H1 (cell line): ENCODE data around the gene KCNMA1. TPM values are rescaled to one million over a fixed set of nuclear protein-coding genes. Genes with fewer than 3 reads are reported as not detected.

Experiments used
- CTCF ChIA-PET: fragments of 300-600 bp; sonication (Branson Sonifier 250); formaldehyde crosslinking; loops from one replicate; lab custom pipeline; 2021; ENCODE audit not compliant: partially characterized antibody; lab: Charles Lee
- POLR2A ChIA-PET: fragments of 300-600 bp; sonication (Branson Sonifier 250); formaldehyde crosslinking; loops from one replicate; lab custom pipeline; 2021; ENCODE audit warnings: inconsistent platforms; ENCODE audit not compliant: partially characterized antibody; lab: Charles Lee
- DNase-seq, 2 experiments: peaks; one replicate each; pipeline versions ENCODE4 v3.0.0 to v3.0.0-alpha.2; 2010 to 2022; ENCODE audit warnings: low spot score in 2 of 2, low read depth in 1 of 2, mixed read lengths in 1 of 2
- FAIRE-seq: peaks from 2 replicates; lab custom pipeline; 2011; peaks lifted over from hg19 to GRCh38; lab: Jason Lieb, UNC
- H2AFZ ChIP-seq: 2 replicates; pipeline ENCODE4 v1.8.1; 2012; ENCODE audit warnings: low read length, inconsistent platforms
- H2AK5ac ChIP-seq: 2 replicates; pipeline ENCODE4 v1.6.1; 2013; ENCODE audit warnings: low read depth, low read length
- H2BK120ac ChIP-seq: replicated peaks from 2 replicates; pipeline ENCODE3; 2013; ENCODE audit warnings: low read depth, low read length, inconsistent platforms
- H2BK12ac ChIP-seq: 2 replicates; pipeline ENCODE4 v1.6.1; 2013; ENCODE audit warnings: low read depth, low read length
- H2BK15ac ChIP-seq: 2 replicates; pipeline ENCODE4 v1.6.1; 2013; ENCODE audit warnings: low read length
- H2BK20ac ChIP-seq: 2 replicates; pipeline ENCODE4 v1.6.1; 2013; ENCODE audit warnings: low read length
- H2BK5ac ChIP-seq: 2 replicates; pipeline ENCODE4 v1.6.1; 2013; ENCODE audit warnings: low read depth, low read length
- H3K14ac ChIP-seq: 2 replicates; pipeline ENCODE4 v1.6.1; 2013; ENCODE audit warnings: inconsistent platforms; ENCODE audit not compliant: insufficient read length
- H3K18ac ChIP-seq: 2 replicates; pipeline ENCODE4 v1.6.1; 2013; ENCODE audit warnings: low read length; ENCODE audit errors: extremely low read depth
- H3K23ac ChIP-seq: 2 replicates; pipeline ENCODE4 v1.6.1; 2013; ENCODE audit warnings: inconsistent platforms; ENCODE audit not compliant: insufficient read length
- H3K23me2 ChIP-seq: 2 replicates; pipeline ENCODE4 v1.6.1; 2013; ENCODE audit warnings: low read depth, low read length
- H3K27ac ChIP-seq: 2 replicates; pipeline ENCODE4 v1.6.1; 2011; ENCODE audit warnings: low read depth, low read length, inconsistent platforms
- H3K27me3 ChIP-seq, 4 experiments: replicated peaks in 1 of 4; 1 replicate in 1 of 4; 2 replicates in 3 of 4; pipeline versions ENCODE4 v1.6.1 to v1.8.1; 2011 to 2013; ENCODE audit warnings: low read length in 3 of 4, mild to moderate bottlenecking in 3 of 4, inconsistent platforms in 2 of 4, mixed read lengths in 2 of 4, moderate library complexity in 1 of 4; ENCODE audit not compliant: control insufficient read depth in 3 of 4, insufficient read depth in 3 of 4; ENCODE audit errors: extremely low read depth in 1 of 4
- H3K36me3 ChIP-seq, 4 experiments: 2 replicates each; pipeline versions ENCODE4 v1.6.1 to v1.8.1; 2011 to 2013; ENCODE audit warnings: mild to moderate bottlenecking in 4 of 4, low read length in 3 of 4, moderate library complexity in 2 of 4, control low read depth in 1 of 4, inconsistent platforms in 1 of 4; ENCODE audit not compliant: insufficient read depth in 4 of 4, control insufficient read depth in 2 of 4
- H3K4ac ChIP-seq: replicated peaks from 2 replicates; pipeline ENCODE3; 2013; ENCODE audit warnings: low read length, low read depth, mixed read lengths, inconsistent platforms; ENCODE audit not compliant: insufficient read length
- H3K4me1 ChIP-seq, 4 experiments: replicated peaks in 1 of 4; 1 replicate in 1 of 4; 2 replicates in 3 of 4; pipeline versions ENCODE4 v1.6.1 to v1.8.1; 2011 to 2013; ENCODE audit warnings: low read length in 3 of 4, inconsistent platforms in 2 of 4, mixed read lengths in 1 of 4; ENCODE audit not compliant: insufficient read depth in 4 of 4, control insufficient read depth in 3 of 4
- H3K4me2 ChIP-seq, 2 experiments: 2 replicates each; pipeline versions ENCODE4 v1.6.1 to v1.8.1; 2011 to 2013; ENCODE audit warnings: low read depth in 2 of 2, low read length in 2 of 2, control low read depth in 1 of 2, inconsistent platforms in 1 of 2, mild to moderate bottlenecking in 1 of 2; ENCODE audit not compliant: insufficient read depth in 1 of 2
- H3K4me3 ChIP-seq, 4 experiments: fragments of 200-600, 300-600 bp in 1 of 4; sonication (generic), shearing (Covaris generic), sonication (Bioruptor Twin) in 1 of 4; 2 replicates each; pipeline versions ENCODE4 v1.5.1 to v1.8.1; 2011 to 2016; ENCODE audit warnings: low read length in 4 of 4, low read depth in 3 of 4, control low read depth in 2 of 4, inconsistent platforms in 2 of 4, mild to moderate bottlenecking in 2 of 4, mixed read lengths in 1 of 4, moderate library complexity in 1 of 4; ENCODE audit not compliant: insufficient read depth in 2 of 4; ENCODE audit errors: extremely low read depth in 1 of 4
- H3K56ac ChIP-seq: replicated peaks from 2 replicates; pipeline ENCODE3; 2013; ENCODE audit warnings: low read depth, mild to moderate bottlenecking, mixed read lengths, low read length, inconsistent platforms; ENCODE audit not compliant: insufficient read length
- H3K79me1 ChIP-seq: 2 replicates; pipeline ENCODE4 v1.6.1; 2013; ENCODE audit warnings: low read depth, low read length, control low read depth
- H3K79me2 ChIP-seq, 2 experiments: 2 replicates each; pipeline versions ENCODE4 v1.6.1 to v1.8.1; 2012 to 2013; ENCODE audit warnings: low read length in 2 of 2, mild to moderate bottlenecking in 2 of 2, inconsistent platforms in 1 of 2; ENCODE audit not compliant: insufficient read depth in 2 of 2, control insufficient read depth in 1 of 2
- H3K9ac ChIP-seq, 4 experiments: replicated peaks in 1 of 4; 1 replicate in 1 of 4; 2 replicates in 3 of 4; pipeline versions ENCODE4 v1.6.1 to v1.8.1; 2011 to 2013; ENCODE audit warnings: low read depth in 3 of 4, low read length in 3 of 4, control low read depth in 2 of 4, mild to moderate bottlenecking in 2 of 4, moderate library complexity in 2 of 4, inconsistent platforms in 1 of 4; ENCODE audit errors: extremely low read depth in 1 of 4
- H3K9me3 ChIP-seq, 2 experiments: 2 replicates each; pipeline versions ENCODE4 v1.6.1 to v1.8.1; 2012 to 2013; ENCODE audit warnings: mild to moderate bottlenecking in 2 of 2, moderate library complexity in 2 of 2, control low read depth in 1 of 2, inconsistent platforms in 1 of 2, low read depth in 1 of 2, low read length in 1 of 2, mixed read lengths in 1 of 2; ENCODE audit not compliant: insufficient read depth in 2 of 2
- H4K20me1 ChIP-seq, 2 experiments: replicated peaks in 1 of 2; 2 replicates each; pipeline versions ENCODE3 to v1.8.1; 2011 to 2013; ENCODE audit warnings: inconsistent platforms in 2 of 2, low read length in 2 of 2, mild to moderate bottlenecking in 1 of 2; ENCODE audit not compliant: insufficient read depth in 2 of 2, control insufficient read depth in 1 of 2
- H4K5ac ChIP-seq: 2 replicates; pipeline ENCODE4 v1.6.1; 2013; ENCODE audit warnings: low read length, low read depth, mixed read lengths, inconsistent platforms; ENCODE audit not compliant: insufficient read length
- H4K8ac ChIP-seq: 2 replicates; pipeline ENCODE4 v1.8.0; 2013; ENCODE audit warnings: mild to moderate bottlenecking, moderate library complexity, low read length, inconsistent platforms; ENCODE audit not compliant: insufficient read depth; ENCODE audit errors: extremely low read depth
- H4K91ac ChIP-seq: replicated peaks from 2 replicates; pipeline ENCODE3; 2013; ENCODE audit warnings: low read length, mixed read lengths, inconsistent platforms; ENCODE audit not compliant: insufficient read length
- ASH2L ChIP-seq: fragments of 200-600, 300-600 bp; sonication (generic); IDR thresholded peaks from one replicate; pipeline ENCODE4 v1.7.1; 2017; ENCODE audit warnings: low read length
- ATF3 ChIP-seq: IDR thresholded peaks from 2 replicates; pipeline ENCODE4 v1.6.1; 2011; ENCODE audit warnings: low read depth, mild to moderate bottlenecking, low read length; ENCODE audit not compliant: insufficient read depth
- CTBP2 ChIP-seq: IDR thresholded peaks from 2 replicates; pipeline ENCODE4 v1.7.0; 2011; ENCODE audit warnings: borderline replicate concordance, mild to moderate bottlenecking, moderate library complexity, mixed read lengths, low read length; ENCODE audit not compliant: insufficient read depth, insufficient read length
- CTCF ChIP-seq, 3 experiments: IDR thresholded peaks; 1 replicate in 2 of 3; 2 replicates in 1 of 3; pipeline versions ENCODE4 v1.5.1 to v1.6.1; 2011; ENCODE audit warnings: low read length in 3 of 3, mild to moderate bottlenecking in 3 of 3, inconsistent platforms in 2 of 3, low read depth in 1 of 3, moderate library complexity in 1 of 3; ENCODE audit not compliant: insufficient read depth in 1 of 3; ENCODE audit errors: control extremely low read depth in 1 of 3
- KDM5A ChIP-seq: fragments of 200-600 bp; IDR thresholded peaks from 2 replicates; pipeline ENCODE4 v1.7.1; 2012; ENCODE audit warnings: mild to moderate bottlenecking, low read length, inconsistent platforms, mixed read lengths
- SIN3A ChIP-seq, 2 experiments: IDR thresholded peaks in 1 of 2; conservative IDR thresholded peaks in 1 of 2; 2 replicates each; pipeline ENCODE4 v1.6.1; 2011 to 2012; ENCODE audit warnings: low read length in 2 of 2, improper control_type of control experiment in 1 of 2, low read depth in 1 of 2, mild to moderate bottlenecking in 1 of 2
- TAF7 ChIP-seq: optimal IDR thresholded peaks from 2 replicates; pipeline ENCODE3; 2011; ENCODE audit warnings: low read depth, mild to moderate bottlenecking, inconsistent platforms, low read length, moderate library complexity, borderline replicate concordance
- WGBS, 2 experiments: shearing (Covaris generic) in 1 of 2; methylation state at CpG; one replicate each; pipeline versions ENCODE4 v1.1.6 to v1.1.7; 2013 to 2015; ENCODE audit warnings: low lambda C conversion rate in 2 of 2, mixed read lengths in 2 of 2, inconsistent platforms in 1 of 2, low coverage in 1 of 2, missing lambda C conversion rate in 1 of 2; ENCODE audit not compliant: insufficient replicate concordance in 2 of 2, insufficient coverage in 1 of 2, insufficient read length in 1 of 2; ENCODE audit errors: extremely low coverage in 1 of 2, missing lambda C conversion rate in 1 of 2; 5-methylcytosine and 5-hydroxymethylcytosine counted together
- polyA plus RNA-seq, 7 experiments: library from polyadenylated mRNA; depleted of rRNA in 3 of 7; stranded (reverse) in 5 of 7; unstranded in 2 of 7; fragments of >200 nt in 5 of 7; fragments of 200-250 nt in 2 of 7; gene quantifications; 1 replicate in 5 of 7; 2 replicates in 1 of 7; 4 replicates in 1 of 7; pipeline versions ENCODE4 v1.2.1 to v1.2.3, GENCODE V29; 2011 to 2013; ENCODE audit warnings: missing spikeins in 2 of 7, mixed read lengths in 2 of 7
- total RNA-seq: library from RNA; stranded (reverse); fragmentation: NEBNext Ultra II Directional; extraction: Animal tissue kit (Norgen Biotek cat#: 25700); gene quantifications from 2 replicates; pipeline ENCODE4 v1.2.1, GENCODE V29; 2021

Gene KCNMA1
- total and polyA plus RNA-seq, 2 of the 8 experiments (the other 6 are each of a cell fraction or from before 2014, with no cell fraction given): 10.2 to 11.1 TPM

- no peak overlapping the region for H3K23ac ChIP-seq
- CTCF ChIA-PET: interaction anchor here (1.1 kb wide), 1 partner anchor 8 kb away, joined by 3 read pairs; no protein-coding TSS in a partner anchor
Observed at GRCh38 chr10:76959111-76959510, 678.5 kb downstream of the KCNMA1 start.

More at GRCh38 chr10:76959111-76959510, 678.5 kb downstream of the KCNMA1 start:
- Histone ChIP-seq H3K4me1 (no peaks in the 10 kb centered on the region), H2BK20ac (no peak overlapping the region), H2AK5ac (no peak overlapping the region), H3K9ac (no peak overlapping the region), H3K4me3 (no peak overlapping the region), H2BK5ac (no peak overlapping the region), H3K36me3 (no peaks in the 10 kb centered on the region; a peak in 1 of 8 replicates), H2BK15ac (no peak overlapping the region), H2BK12ac (no peak overlapping the region), H3K23me2 (no peaks in the 10 kb centered on the region), H2AFZ (no peak overlapping the region), H3K9me3 (peaks cover 0 to 4% of the 10 kb centered on the region in 2 experiments; a peak in 1 of 4 replicates), H3K27me3 (no peaks in the 10 kb centered on the region), H3K14ac (no peak overlapping the region), H2BK120ac (no peak overlapping the region), H4K91ac (no peak overlapping the region), H3K4me2 (no peak overlapping the region), H3K27ac (no peak overlapping the region), H4K20me1 (no peaks in the 10 kb centered on the region), H3K18ac (no peak overlapping the region), H3K56ac (no peak overlapping the region), H4K5ac (no peak overlapping the region), H3K79me2 (no peaks in the 10 kb centered on the region), H3K79me1 (no peaks in the 10 kb centered on the region), H3K4ac (no peak overlapping the region), H4K8ac (no peak overlapping the region)
- DNase-seq (no peak), FAIRE-seq (no peak)
- 97% methylated on average over 2 of the region's 2 CpGs; no CpG with 5 or more reads in 1 of the 2 experiments for WGBS, 2 experiments
- POLR2A ChIA-PET: no interaction called here
- no peak for TF ChIP-seq ATF3
- no peak for TF ChIP-seq CTBP2
- no peak for TF ChIP-seq SIN3A (conservative IDR thresholded peaks at IDR 0.05 in 1 of 2, IDR thresholded peaks at IDR 0.05 in 1 of 2; ENCODE audit: low read depth in 1 of 2, low read length in 2 of 2)
- no peak for TF ChIP-seq KDM5A
- no peak for TF ChIP-seq TAF7
- no peak for TF ChIP-seq ASH2L
- TF ChIP-seq CTCF (IDR thresholded peaks at IDR 0.05; ENCODE audit: control extremely low read depth in 1 of 3, insufficient read depth in 1 of 3, low read depth in 1 of 3, low read length in 3 of 3): no peak
